Duodenal mucosa (tissue), 2 donors: ENCODE results near the gene LONP2.

Source experiments
- H3K27ac ChIP-seq: one replicate; pipeline ENCODE4 v1.7.0; 2013; ENCODE audit warnings: low read depth, low read length
- H3K27me3 ChIP-seq, 2 donors: one replicate each; pipeline ENCODE4 v1.7.0; 2013; ENCODE audit warnings: low read length in 2 of 2, control low read depth in 1 of 2; ENCODE audit not compliant: insufficient read depth in 2 of 2, control insufficient read depth in 1 of 2
- H3K36me3 ChIP-seq, 2 donors: one replicate each; pipeline ENCODE4 v1.7.0; 2013; ENCODE audit warnings: low read length in 2 of 2, control low read depth in 1 of 2; ENCODE audit not compliant: insufficient read depth in 2 of 2, control insufficient read depth in 1 of 2
- H3K4me1 ChIP-seq, 2 donors: one replicate each; pipeline ENCODE4 v1.7.0; 2013; ENCODE audit warnings: low read length in 2 of 2, control low read depth in 1 of 2; ENCODE audit not compliant: insufficient read depth in 2 of 2, control insufficient read depth in 1 of 2
- H3K4me3 ChIP-seq, 2 donors: one replicate each; pipeline ENCODE4 v1.7.0; 2013; ENCODE audit warnings: low read length in 2 of 2, low read depth in 1 of 2
- H3K9ac ChIP-seq, 2 donors: one replicate each; pipeline ENCODE4 v1.7.0; 2013; ENCODE audit warnings: low read length in 2 of 2, low read depth in 1 of 2
- H3K9me3 ChIP-seq, 2 donors: one replicate each; pipeline ENCODE4 v1.7.0; 2013; ENCODE audit warnings: low read length in 2 of 2, control low read depth in 1 of 2; ENCODE audit not compliant: control insufficient read depth in 1 of 2

Gene LONP2

DNA sequence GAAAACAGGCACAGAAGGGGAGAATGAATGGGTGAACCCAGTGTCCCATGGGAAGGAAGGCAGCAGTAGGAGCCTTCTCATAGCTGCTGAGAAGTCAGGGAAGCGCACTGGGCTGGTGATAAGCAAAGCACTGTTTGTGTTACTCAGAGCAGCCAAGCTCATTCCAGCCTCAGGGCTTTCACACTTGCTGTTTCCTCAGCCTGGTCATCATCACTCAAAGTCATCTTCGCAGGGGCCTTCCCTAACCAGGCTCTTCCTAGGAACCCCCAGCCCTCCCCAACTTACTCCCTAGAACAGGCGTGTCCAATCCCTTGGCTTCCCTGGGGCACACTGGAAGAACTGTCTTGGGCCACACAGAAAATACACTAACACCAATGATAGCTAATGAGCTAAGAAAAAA is 32.1 kb upstream of the LONP2 start:
- no peaks in the 10 kb centered on the region for H3K9me3 ChIP-seq
- no peaks in the 10 kb centered on the region for H3K4me1 ChIP-seq
- H3K27me3 ChIP-seq, result no peaks in the 10 kb centered on the region
- no peak overlapping the region for H3K4me3 ChIP-seq
- no peak overlapping the region for H3K27ac ChIP-seq
- H3K9ac ChIP-seq, result no peak overlapping the region
- no peaks in the 10 kb centered on the region for H3K36me3 ChIP-seq

DNA sequence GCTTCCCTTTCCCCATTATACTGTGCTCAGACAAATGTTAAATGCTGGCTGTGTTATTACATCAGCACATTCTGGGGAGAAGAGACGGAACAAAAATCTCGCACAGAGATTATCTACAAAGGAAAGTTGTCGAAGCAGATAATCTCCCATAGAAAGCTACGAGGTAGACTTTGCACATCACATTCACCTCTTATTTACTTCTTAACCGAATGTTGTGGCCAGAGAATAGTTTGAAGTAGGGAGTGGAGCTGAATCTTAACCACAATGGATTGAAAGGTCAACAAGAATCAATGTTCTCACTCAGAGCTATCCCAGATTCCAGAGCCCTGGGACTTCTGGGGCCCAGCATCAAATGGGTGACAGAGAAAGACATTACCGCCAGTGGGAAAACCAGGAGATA is 28.4 kb upstream of the LONP2 start:
- no peak overlapping the region for H3K4me3 ChIP-seq
- no peak overlapping the region for H3K9ac ChIP-seq
- no peak overlapping the region for H3K27ac ChIP-seq
- no peaks in the 10 kb centered on the region for H3K27me3 ChIP-seq
- no peaks in the 10 kb centered on the region for H3K9me3 ChIP-seq
- H3K36me3 ChIP-seq, result no peaks in the 10 kb centered on the region
- no peaks in the 10 kb centered on the region for H3K4me1 ChIP-seq

- Histone ChIP-seq H3K4me3 (no peak overlapping the region), H3K9me3 (no peaks in the 10 kb centered on the region), H3K27me3 (no peaks in the 10 kb centered on the region), H3K9ac (no peak overlapping the region), H3K27ac (no peak overlapping the region), H3K36me3 (no peaks in the 10 kb centered on the region), H3K4me1 (no peaks in the 10 kb centered on the region)
These were observed 26.4 kb upstream of the LONP2 start for GRCh38 chr16:48217708-48218107.

DNA sequence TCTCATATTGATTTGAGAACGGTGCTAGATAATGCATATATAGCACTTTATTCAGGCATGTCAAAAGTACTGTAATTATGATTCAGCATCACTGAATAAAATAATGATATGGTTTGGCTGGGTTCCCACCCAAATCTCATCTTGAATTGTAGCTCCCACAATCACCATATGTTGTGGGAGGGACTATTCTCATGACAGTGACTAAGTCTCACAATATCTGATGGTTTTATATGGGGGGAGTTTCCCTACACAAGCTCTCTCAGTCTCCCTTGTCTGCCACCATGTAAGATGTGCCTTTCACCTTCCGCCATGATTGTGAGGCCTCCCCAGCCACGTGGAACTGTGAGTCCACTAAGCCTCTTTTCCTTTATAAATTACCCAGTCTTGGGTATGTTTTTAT is 25.6 kb upstream of the LONP2 start:
- Histone ChIP-seq H3K27me3 (no peaks in the 10 kb centered on the region), H3K36me3 (no peaks in the 10 kb centered on the region), H3K4me3 (no peak overlapping the region), H3K9me3 (no peaks in the 10 kb centered on the region), H3K27ac (no peak overlapping the region), H3K4me1 (no peaks in the 10 kb centered on the region), H3K9ac (no peak overlapping the region)

DNA sequence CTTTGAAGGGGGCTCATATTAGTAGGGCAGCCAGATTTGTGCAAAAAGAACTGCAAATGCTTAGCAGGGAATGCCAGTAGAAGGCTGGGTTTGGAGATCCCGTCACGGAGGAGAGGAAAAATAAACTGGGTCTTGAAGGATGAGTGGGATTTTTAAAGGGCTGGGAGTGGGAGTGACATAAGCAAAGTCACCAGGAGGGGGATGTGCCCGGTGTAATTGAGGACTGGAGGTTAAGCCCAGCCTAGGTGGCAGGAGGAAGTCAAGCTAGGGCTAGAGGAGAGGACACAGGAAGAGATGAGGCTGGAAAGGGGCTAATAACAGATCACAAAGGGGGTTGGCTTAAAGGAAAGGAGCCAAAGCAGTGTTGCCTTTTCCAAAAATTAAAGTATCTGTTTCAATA is 23.2 kb upstream of the LONP2 start:
- no peak overlapping the region for H3K27ac ChIP-seq
- no peak overlapping the region for H3K4me3 ChIP-seq
- H3K9me3 ChIP-seq, result no peaks in the 10 kb centered on the region
- no peak overlapping the region for H3K9ac ChIP-seq
- H3K36me3 ChIP-seq, result no peaks in the 10 kb centered on the region
- H3K4me1 ChIP-seq, result no peaks in the 10 kb centered on the region
- no peaks in the 10 kb centered on the region for H3K27me3 ChIP-seq

DNA sequence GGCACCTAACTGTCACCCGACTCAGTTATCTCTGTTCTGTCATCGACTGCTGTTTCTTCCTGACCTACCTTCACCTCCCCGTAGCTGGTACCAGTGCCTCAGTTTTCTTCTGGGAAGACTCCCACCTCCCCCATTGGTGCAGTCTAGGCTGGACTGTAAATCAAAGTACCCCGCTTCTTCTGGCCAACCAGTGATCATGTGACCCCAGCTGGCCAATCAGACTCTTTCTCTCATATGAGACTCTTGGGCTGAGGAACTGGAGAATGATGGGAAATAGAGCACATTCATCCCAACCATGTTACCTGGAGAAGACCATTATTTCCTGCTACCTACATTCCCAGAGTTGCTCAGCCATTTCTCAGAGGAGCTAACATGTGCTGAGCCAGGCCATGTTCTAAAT is 20.6 kb upstream of the LONP2 start:
- no peak overlapping the region for H3K9ac ChIP-seq
- no peaks in the 10 kb centered on the region for H3K4me1 ChIP-seq
- no peaks in the 10 kb centered on the region for H3K27me3 ChIP-seq
- no peak overlapping the region for H3K4me3 ChIP-seq
- no peaks in the 10 kb centered on the region for H3K36me3 ChIP-seq
- no peaks in the 10 kb centered on the region for H3K9me3 ChIP-seq
- H3K27ac ChIP-seq, result no peak overlapping the region

- Histone ChIP-seq H3K9me3 (no peaks in the 10 kb centered on the region), H3K27ac (no peak overlapping the region), H3K4me3 (no peak overlapping the region), H3K36me3 (no peaks in the 10 kb centered on the region), H3K4me1 (no peaks in the 10 kb centered on the region), H3K9ac (no peak overlapping the region), H3K27me3 (no peaks in the 10 kb centered on the region)
These were observed 18.6 kb upstream of the LONP2 start for GRCh38 chr16:48225456-48225855.

GRCh38 chr16:48231727-48232492 is 12.2 kb upstream of the LONP2 start:
- Histone ChIP-seq H3K27ac (no peak overlapping the region), H3K36me3 (no peaks in the 10 kb centered on the region), H3K4me1 (peaks cover 14 to 21% of the 10 kb centered on the region in 2 donors), H3K27me3 (no peaks in the 10 kb centered on the region), H3K9ac (no peak overlapping the region), H3K9me3 (no peaks in the 10 kb centered on the region), H3K4me3 (no peak overlapping the region)

- Histone ChIP-seq H3K27me3 (no peaks in the 10 kb centered on the region), H3K36me3 (no peaks in the 10 kb centered on the region), H3K9ac (no peak overlapping the region), H3K4me1 (peaks cover 14 to 21% of the 10 kb centered on the region in 2 donors), H3K27ac (no peak overlapping the region), H3K9me3 (no peaks in the 10 kb centered on the region), H3K4me3 (no peak overlapping the region)
These were observed 11.5 kb upstream of the LONP2 start for GRCh38 chr16:48232493-48233040.

DNA sequence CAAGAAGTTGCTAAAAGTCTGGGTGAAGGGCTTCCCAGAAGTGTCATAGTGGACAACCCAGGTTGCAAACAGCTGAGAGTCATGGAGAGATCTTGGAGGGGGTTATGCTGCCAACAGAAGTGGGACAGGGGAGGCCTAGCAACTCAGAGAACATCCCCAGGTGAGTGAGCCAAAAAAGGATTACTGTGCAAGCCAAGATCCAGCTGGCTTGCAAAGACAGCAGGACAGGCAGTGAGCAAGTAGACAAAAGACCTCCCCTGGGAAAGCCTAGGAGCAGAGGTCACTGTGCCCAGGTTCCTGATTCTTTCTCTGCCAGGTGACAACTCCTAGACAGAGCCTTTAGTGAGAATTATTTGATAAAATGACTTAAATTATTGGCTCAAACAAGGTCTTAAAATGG is 9.5 kb upstream of the LONP2 start:
- Histone ChIP-seq H3K4me1 (peaks cover 14 to 21% of the 10 kb centered on the region in 2 donors), H3K9me3 (no peaks in the 10 kb centered on the region)

More for the DNA sequence above, 9.5 kb upstream of the LONP2 start:
- Histone ChIP-seq H3K27me3 (no peaks in the 10 kb centered on the region), H3K36me3 (no peaks in the 10 kb centered on the region), H3K4me3 (no peak overlapping the region), H3K9ac (no peak overlapping the region), H3K27ac (no peak overlapping the region)
